Psoas muscle (tissue), 8 donors: ENCODE measurements around the gene TBC1D32. TPM values are rescaled to one million over a fixed set of nuclear protein-coding genes. Genes with fewer than 3 reads are reported as not detected.

ENCODE experiments used
- ATAC-seq, 4 donors: fragments of 200-7000 bp; cut with Tn5 transposase; one replicate each; pipeline ENCODE4 v1.9.1; 2020; ENCODE audit warnings: moderate library complexity in 3 of 4, mild to moderate bottlenecking in 2 of 4
- DNase-seq, 2 donors: peaks; one replicate each; pipeline ENCODE4 v3.0.0-alpha.2; 2020
- H3K27ac ChIP-seq: fragments of 200-600 bp; one replicate; pipeline ENCODE4 v1.8.0; 2022
- H3K27me3 ChIP-seq, 3 donors: fragments of 200-600 bp in 1 of 3; one replicate each; pipeline versions ENCODE4 v1.6.1 to v1.8.0; 2013 to 2022; ENCODE audit warnings: low read length in 2 of 3, mild to moderate bottlenecking in 2 of 3, moderate library complexity in 1 of 3; ENCODE audit not compliant: insufficient read depth in 3 of 3
- H3K36me3 ChIP-seq, 2 donors: fragments of 200-600 bp in 1 of 2; one replicate each; pipeline versions ENCODE4 v1.6.1 to v1.8.0; 2013 to 2022; ENCODE audit warnings: low read depth in 1 of 2, mild to moderate bottlenecking in 1 of 2, moderate library complexity in 1 of 2; ENCODE audit not compliant: insufficient read depth in 1 of 2
- H3K4me1 ChIP-seq: fragments of 200-600 bp; one replicate; pipeline ENCODE4 v1.8.0; 2022
- H3K4me3 ChIP-seq: fragments of 200-600 bp; one replicate; pipeline ENCODE4 v1.8.0; 2022; ENCODE audit warnings: mild to moderate bottlenecking
- H3K9me3 ChIP-seq: fragments of 200-600 bp; one replicate; pipeline ENCODE4 v1.8.0; 2022
- WGBS, 3 donors: extraction: QIAGEN DNeasy Blood & Tissue Kit; methylation state at CpG; one replicate each; pipeline versions ENCODE4 v1.1.6 to v1.1.7; 2013; 5-methylcytosine and 5-hydroxymethylcytosine counted together
- intact Hi-C, 2 donors: fragments of 100-400 bp; cut with DNase I; formaldehyde crosslinking; loops; one replicate each; pipeline versions ENCODE4 v1.11.0 to v1.14.2; 2022
- polyA plus RNA-seq, 3 donors: library from polyadenylated mRNA; stranded (reverse); fragments of 200-250 nt; gene quantifications; one replicate each; pipeline ENCODE4 v1.2.3, GENCODE V29; 2013
- total RNA-seq, 4 donors: library from RNA; stranded (reverse); fragmentation: NEBNext Ultra II Directional in 2 of 4; extraction: Animal tissue kit (Norgen Biotek cat#: 25700) in 2 of 4; gene quantifications; one replicate each; pipeline versions ENCODE4 v1.2.1 to v1.2.4, GENCODE V29; 2021 to 2023
- TF ChIP-seq, protein P1 (sequence below): fragments of 200-600 bp; IDR thresholded peaks from one replicate; pipeline ENCODE4 v1.8.0; 2022; ENCODE audit warnings: antibody characterized with exemption
- donor health status: healthy with polysubstance abuse.
- donor health status: DM: no; HTN: no; CAD: no; lungs with moderate emphysema.
- donor health status: Bipolar disorder and iron deficiency.
- donor health status: healthy.
- donor health status: DM: yes; HTN: yes; CAD: no.
- donor health status: DM: no; HTN: no; CAD: no.
- donor health status: DM: no; HTN: no; CAD: no.
- donor health status: DM: yes; HTN: yes; CAD: no.

Gene TBC1D32
- total and polyA plus RNA-seq, 7 donors: 0.29 to 1.8 (median 0.45) TPM

DNA sequence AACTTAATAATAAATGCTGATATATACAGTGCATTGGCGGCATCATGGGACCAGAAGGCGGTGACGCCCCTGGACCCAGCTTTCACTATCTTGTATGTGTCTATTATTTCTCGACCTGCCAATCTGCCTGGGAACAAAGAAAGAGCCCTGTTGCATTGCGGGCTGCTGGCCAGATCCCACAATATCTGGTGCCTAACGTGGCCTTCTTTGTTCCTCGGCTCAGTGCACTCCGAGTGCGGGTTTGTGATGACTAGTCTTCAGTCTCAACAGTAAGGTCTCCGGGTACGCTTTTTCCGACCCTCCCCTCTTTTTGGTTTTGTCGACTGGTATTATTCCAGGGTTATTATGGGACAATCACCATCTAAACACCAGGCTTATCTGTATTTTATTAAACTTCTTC, 291.5 kb downstream of the TBC1D32 start:
- TF ChIP-seq, protein P1, sequence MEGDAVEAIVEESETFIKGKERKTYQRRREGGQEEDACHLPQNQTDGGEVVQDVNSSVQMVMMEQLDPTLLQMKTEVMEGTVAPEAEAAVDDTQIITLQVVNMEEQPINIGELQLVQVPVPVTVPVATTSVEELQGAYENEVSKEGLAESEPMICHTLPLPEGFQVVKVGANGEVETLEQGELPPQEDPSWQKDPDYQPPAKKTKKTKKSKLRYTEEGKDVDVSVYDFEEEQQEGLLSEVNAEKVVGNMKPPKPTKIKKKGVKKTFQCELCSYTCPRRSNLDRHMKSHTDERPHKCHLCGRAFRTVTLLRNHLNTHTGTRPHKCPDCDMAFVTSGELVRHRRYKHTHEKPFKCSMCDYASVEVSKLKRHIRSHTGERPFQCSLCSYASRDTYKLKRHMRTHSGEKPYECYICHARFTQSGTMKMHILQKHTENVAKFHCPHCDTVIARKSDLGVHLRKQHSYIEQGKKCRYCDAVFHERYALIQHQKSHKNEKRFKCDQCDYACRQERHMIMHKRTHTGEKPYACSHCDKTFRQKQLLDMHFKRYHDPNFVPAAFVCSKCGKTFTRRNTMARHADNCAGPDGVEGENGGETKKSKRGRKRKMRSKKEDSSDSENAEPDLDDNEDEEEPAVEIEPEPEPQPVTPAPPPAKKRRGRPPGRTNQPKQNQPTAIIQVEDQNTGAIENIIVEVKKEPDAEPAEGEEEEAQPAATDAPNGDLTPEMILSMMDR: no peak
- no peaks in the 10 kb centered on the region for H3K36me3 ChIP-seq
- 90 to 94% (median 91%) methylated on average over 13 of the region's 13 CpGs for WGBS, 3 donors
- no peaks in the 10 kb centered on the region for H3K27me3 ChIP-seq
- no peak for DNase-seq
- H3K4me1 ChIP-seq: no peaks in the 10 kb centered on the region
- H3K27ac ChIP-seq: no peak overlapping the region
- no peak overlapping the region for H3K4me3 ChIP-seq
- ATAC-seq: no peak
- intact Hi-C loops: no loop called here
- no peaks in the 10 kb centered on the region for H3K9me3 ChIP-seq

- no peaks in the 10 kb centered on the region for H3K36me3 ChIP-seq
- ATAC-seq (no peak), DNase-seq (no peak)
- H3K27ac ChIP-seq: no peak overlapping the region
- H3K27me3 ChIP-seq: no peaks in the 10 kb centered on the region
- no peaks in the 10 kb centered on the region for H3K9me3 ChIP-seq
- no peaks in the 10 kb centered on the region for H3K4me1 ChIP-seq
- no peak overlapping the region for H3K4me3 ChIP-seq
- 43 to 49% (median 44%) methylated on average over 3 of the region's 3 CpGs for WGBS, 3 donors
- TF ChIP-seq, protein P1: no peak
- intact Hi-C loops: no loop called here
These were observed 293.4 kb downstream of the TBC1D32 start for GRCh38 chr6:121040831-121041230.

DNA sequence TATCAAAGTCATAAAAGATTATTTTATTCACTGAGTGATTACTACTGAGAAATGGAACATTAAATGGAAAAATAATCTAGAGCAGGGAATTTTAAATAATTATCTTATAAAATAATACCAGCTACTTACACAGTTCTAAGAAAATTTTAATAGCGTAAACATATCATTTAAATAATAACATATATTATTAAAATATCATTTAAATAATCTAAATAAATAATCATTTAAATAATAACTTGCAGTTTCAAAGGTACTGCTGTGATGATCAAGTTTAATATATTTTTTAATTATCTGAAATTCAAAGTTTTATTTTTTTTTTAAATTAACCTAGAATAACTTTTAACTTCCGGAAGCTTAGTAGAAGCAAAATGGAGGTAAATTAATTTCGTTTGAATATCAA, 301.2 kb downstream of the TBC1D32 start:
- WGBS, 3 donors: 84 to 91% (median 89%) methylated on average over 3 of the region's 3 CpGs
- Histone ChIP-seq H3K27me3 (no peaks in the 10 kb centered on the region), H3K9me3 (no peaks in the 10 kb centered on the region), H3K27ac (no peak overlapping the region), H3K4me1 (no peaks in the 10 kb centered on the region), H3K4me3 (no peak overlapping the region), H3K36me3 (no peaks in the 10 kb centered on the region)
- DNase-seq: no peak
- intact Hi-C loops: no loop called here
- TF ChIP-seq, protein P1: no peak
- ATAC-seq: no peak

DNA sequence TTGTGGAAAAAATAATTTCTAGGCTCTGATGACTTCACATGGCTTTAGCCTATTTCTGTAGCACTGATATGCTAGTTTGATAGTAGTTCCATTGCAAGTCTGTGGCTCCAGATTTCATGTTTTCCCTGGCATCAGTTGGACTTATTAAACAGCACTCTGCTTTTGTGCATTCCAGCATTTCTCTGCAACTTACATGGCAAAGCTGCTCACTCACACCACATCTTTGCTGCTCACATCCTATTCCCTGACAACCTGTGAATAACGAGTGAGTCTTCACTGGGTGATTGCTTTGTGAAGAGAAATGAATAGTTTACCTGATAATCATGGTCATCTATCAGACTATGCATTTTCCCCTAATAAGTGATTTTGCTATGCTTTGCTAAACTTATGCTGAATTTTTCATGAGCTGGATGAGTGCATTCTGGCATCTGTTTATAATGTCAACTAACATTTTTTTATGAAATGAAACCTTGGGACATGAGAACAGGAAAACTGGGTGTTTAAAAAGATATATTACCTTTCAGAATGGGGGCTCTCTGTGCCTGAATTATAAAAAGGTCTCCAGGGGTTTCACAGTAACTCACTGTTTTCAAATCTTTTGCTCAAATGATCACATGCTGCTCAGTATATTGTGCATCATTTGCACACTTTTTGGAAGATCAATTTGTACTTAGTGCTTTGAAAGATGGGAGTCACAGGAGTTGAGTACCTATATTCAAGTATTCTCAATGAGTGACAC, 301.8 kb downstream of the TBC1D32 start:
- no peak for DNase-seq
- 17 to 43% (median 32%) methylated on average over 1 of the region's 1 CpG for WGBS, 3 donors

More for the DNA sequence above, 301.8 kb downstream of the TBC1D32 start:
- intact Hi-C loops: no loop called here
- Histone ChIP-seq H3K4me3 (no peak overlapping the region), H3K27ac (no peak overlapping the region), H3K36me3 (no peaks in the 10 kb centered on the region), H3K4me1 (no peaks in the 10 kb centered on the region), H3K9me3 (no peaks in the 10 kb centered on the region), H3K27me3 (no peaks in the 10 kb centered on the region)
- ATAC-seq: no peak
- TF ChIP-seq, protein P1: no peak

Other genes starting within 250 kb of the TBC1D32 start
- gene GJA1, start 101.2 kb upstream of the TBC1D32 start, total RNA-seq: 10 to 100 TPM in 3 of 4 donors, 1 to 10 TPM in 1; 9.8 to 20.2 (median 11.6) TPM
- gene GJA1, start 101.2 kb upstream of the TBC1D32 start, polyA plus RNA-seq: 1 to 10 TPM; 5.8 to 7.5 (median 6.0) TPM